ENCODE measurements around the gene HIKESHI. TPM values are rescaled to one million over a fixed set of nuclear protein-coding genes. Genes with fewer than 3 reads are reported as not detected.

The HIKESHI gene
- polyA plus RNA-seq, 3 donors from 2014 or later: 80.6 to 108 (median 87.6) TPM

Other genes starting within 250 kb of the HIKESHI start
- gene PICALM, start 233.2 kb upstream of the HIKESHI start, polyA plus RNA-seq: 10 to 100 TPM; 20.8 to 39.4 (median 22.4) TPM
- 10 to 100 TPM in 1 of 3 donors, 1 to 10 TPM in 2; 1.6 to 15.6 (median 8.3) TPM for gene EED, start 57.5 kb upstream of the HIKESHI start, polyA plus RNA-seq
- under 1 TPM in 2 of 3 donors, not detected in 1; 0.13 to 0.40 TPM for gene CCDC81, start 72.6 kb downstream of the HIKESHI start, polyA plus RNA-seq

Measured in immature natural killer cell (primary cell).